Glomerular visceral epithelial cell (primary cell): ENCODE data around the gene MOV10.

ENCODE experiments used
- DNase-seq: peaks from one replicate; pipeline ENCODE4 v3.0.0-alpha.2; 2016; ENCODE audit errors: extremely low spot score

Gene MOV10

DNA sequence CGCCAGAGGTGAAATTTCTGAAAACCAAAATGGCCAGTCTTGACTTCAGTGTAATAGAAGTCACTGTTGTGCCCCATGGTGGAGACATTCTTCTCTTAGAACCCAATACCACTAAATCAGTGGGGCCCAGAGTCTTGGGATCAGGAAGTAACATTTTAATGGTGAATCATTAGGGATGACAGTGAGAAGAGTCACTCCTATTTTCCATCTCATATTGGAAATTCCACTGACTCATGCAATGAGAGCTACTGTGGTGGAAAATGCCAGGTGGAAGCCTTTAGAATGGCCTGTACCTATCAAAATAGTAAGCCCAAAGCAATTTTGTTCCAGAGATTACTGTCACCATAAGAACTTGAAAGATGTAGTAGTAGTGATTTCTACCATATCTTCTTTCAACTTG, 61.3 kb downstream of the MOV10 start:
- peak; percentile 87 for DNase-seq

DNA sequence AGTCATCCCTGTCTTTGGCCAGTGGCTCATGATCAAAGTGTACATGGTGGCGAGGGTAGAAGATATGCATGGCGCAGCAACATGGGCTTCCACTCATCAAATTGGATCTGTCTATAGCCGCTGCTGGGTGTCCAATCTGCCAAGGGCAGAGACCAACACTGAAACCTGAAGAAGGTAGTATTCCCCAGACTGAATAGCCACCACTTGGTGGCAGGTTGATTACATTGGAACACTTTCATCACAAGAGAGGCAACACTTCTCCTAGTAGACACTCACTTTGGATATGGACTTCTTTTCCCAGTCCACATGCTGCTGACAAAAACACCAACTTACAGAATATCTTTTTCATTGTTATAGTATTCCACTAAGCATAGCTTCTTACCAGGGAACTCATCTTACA, 63.1 kb downstream of the MOV10 start:
- DNase-seq = no peak

DNA sequence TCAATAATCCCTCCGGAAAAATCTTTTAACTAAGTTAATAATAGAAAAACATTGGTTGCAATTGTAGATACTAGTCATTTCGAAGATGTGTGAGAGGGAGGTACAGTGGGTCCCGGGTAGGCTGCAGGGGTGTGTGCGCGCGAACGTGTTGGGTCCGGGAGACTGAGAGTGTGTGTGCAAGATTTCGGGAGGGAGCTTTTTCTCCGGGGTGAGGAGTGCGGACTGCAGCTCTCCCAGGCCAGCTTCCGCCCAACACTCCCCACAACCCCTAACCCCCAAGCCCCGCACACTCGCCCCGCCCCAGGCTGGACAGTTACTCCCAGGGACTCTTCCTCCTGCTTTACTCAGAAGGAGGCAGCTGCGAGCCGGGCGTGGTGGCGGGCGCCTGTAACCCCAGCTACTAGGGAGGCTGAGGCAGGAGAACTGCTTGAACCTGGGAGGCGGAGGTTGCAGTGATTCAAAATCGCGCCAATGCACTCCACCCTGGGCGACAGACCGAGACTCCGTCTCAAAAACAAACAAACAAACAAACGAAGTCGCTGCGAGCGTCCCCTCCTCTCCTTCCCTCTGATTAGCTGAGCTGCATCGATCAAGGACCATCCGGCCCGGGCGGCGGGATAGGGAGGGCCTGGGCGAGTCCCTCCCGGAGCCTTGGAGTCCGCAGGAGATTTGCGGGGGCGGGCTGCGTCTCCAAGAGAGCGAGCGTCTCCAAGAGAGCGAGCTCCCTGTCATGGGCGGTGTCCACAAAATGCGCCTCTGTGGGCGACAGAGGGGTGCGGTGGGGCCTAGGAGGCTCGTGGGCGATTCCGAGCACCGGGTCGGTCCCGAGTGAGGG, 68.9 kb downstream of the MOV10 start:
- DNase-seq = no peak

DNA sequence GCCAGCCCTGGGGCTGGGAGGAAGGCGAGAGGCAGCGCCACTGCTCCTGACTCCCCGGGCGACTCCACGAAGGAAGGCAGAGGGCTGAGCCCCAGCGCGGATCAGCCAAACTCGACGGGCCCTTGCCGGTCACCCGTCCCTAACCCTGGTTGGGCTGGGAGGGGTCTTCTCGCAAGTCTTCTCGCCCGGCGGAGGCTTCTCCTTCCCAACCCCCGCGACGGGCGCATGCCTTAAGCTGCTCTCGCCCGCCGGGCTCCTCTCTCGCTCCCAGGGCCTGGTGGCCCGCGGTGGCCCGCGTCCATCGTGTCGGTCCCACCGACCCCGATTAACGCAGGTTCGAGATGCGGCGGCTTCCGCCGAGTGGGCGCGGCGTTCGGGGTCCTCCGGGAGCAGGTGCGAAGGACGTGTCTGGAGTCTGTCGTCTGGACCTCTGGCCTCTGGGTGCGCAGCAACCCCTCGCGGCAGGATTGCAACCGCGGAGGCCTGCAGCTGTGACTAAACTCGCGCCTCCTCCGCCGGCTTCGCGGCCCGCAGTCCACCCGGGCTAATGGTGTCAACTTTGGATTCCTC, 69.6 kb downstream of the MOV10 start:
- no peak for DNase-seq

DNA sequence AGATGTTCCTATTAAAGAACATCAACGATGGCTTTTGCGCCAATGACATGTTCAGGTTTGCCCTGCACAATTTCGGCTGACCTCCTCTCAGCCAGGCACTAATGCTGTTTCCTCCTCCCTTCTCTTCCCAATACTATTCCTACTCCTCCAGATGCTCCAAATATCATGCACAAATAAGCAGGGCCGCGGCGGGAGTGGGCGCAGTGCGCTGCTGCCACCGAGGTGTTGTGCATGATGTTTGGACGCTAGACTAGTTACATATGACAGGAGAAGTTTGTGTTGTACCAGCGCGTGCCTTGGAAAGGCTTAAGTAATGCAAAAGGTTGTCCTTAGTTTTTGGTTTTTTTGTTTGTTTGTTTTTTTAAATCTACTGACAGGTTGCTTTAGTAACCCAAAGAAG, 73.9 kb downstream of the MOV10 start:
- DNase-seq = no peak
